ENCODE results near the gene HS3ST5.

- TF ChIP-seq CTCF (conservative IDR thresholded peaks at IDR 0.05; ENCODE audit: low read depth in 2 of 2) (no peak), JUNB (IDR thresholded peaks at IDR 0.05; ENCODE audit: unreplicated experiment) (no peak), ZNF331 (CRISPR knock-in tag; IDR thresholded peaks at IDR 0.05; ENCODE audit: low read depth) (no peak), POLR2AphosphoS5 (IDR thresholded peaks at IDR 0.05; ENCODE audit: low read depth) (no peak), CREB1 (CRISPR knock-in tag; IDR thresholded peaks at IDR 0.05; ENCODE audit: low read depth) (no peak), EZH2 (IDR thresholded peaks at IDR 0.05; ENCODE audit: low read depth, unreplicated experiment) (no peak)
- TF ChIP-seq, protein P1, sequence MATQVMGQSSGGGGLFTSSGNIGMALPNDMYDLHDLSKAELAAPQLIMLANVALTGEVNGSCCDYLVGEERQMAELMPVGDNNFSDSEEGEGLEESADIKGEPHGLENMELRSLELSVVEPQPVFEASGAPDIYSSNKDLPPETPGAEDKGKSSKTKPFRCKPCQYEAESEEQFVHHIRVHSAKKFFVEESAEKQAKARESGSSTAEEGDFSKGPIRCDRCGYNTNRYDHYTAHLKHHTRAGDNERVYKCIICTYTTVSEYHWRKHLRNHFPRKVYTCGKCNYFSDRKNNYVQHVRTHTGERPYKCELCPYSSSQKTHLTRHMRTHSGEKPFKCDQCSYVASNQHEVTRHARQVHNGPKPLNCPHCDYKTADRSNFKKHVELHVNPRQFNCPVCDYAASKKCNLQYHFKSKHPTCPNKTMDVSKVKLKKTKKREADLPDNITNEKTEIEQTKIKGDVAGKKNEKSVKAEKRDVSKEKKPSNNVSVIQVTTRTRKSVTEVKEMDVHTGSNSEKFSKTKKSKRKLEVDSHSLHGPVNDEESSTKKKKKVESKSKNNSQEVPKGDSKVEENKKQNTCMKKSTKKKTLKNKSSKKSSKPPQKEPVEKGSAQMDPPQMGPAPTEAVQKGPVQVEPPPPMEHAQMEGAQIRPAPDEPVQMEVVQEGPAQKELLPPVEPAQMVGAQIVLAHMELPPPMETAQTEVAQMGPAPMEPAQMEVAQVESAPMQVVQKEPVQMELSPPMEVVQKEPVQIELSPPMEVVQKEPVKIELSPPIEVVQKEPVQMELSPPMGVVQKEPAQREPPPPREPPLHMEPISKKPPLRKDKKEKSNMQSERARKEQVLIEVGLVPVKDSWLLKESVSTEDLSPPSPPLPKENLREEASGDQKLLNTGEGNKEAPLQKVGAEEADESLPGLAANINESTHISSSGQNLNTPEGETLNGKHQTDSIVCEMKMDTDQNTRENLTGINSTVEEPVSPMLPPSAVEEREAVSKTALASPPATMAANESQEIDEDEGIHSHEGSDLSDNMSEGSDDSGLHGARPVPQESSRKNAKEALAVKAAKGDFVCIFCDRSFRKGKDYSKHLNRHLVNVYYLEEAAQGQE (IDR thresholded peaks at IDR 0.05; ENCODE audit: unreplicated experiment): no peak
Observed at GRCh38 chr6:114101255-114101654, 241.6 kb downstream of the HS3ST5 start.

Data from GM23338 (cell line).